Mucosa of gallbladder (tissue), 1 donor: Measurements from ENCODE around the gene LARP4. TPM values are rescaled to one million over a fixed set of nuclear protein-coding genes. Genes with fewer than 3 reads are reported as not detected.

Experiments used
- DNase-seq: peaks from one replicate; pipeline ENCODE4 v3.0.0-alpha.2; 2020; ENCODE audit warnings: low spot score
- total RNA-seq: library from RNA; stranded (reverse); gene quantifications from one replicate; pipeline ENCODE4 v1.2.1, GENCODE V29; 2021
- donor health status: DM: no; HTN: no; CAD: no.

The LARP4 gene
- total RNA-seq, 1 donor from 2014 or later = 43.0 TPM

GRCh38 chr12:50525422-50525821, 124.7 kb downstream of the LARP4 start:
- no peak for DNase-seq

GRCh38 chr12:50527359-50527726, 126.7 kb downstream of the LARP4 start:
- no peak for DNase-seq

DNA sequence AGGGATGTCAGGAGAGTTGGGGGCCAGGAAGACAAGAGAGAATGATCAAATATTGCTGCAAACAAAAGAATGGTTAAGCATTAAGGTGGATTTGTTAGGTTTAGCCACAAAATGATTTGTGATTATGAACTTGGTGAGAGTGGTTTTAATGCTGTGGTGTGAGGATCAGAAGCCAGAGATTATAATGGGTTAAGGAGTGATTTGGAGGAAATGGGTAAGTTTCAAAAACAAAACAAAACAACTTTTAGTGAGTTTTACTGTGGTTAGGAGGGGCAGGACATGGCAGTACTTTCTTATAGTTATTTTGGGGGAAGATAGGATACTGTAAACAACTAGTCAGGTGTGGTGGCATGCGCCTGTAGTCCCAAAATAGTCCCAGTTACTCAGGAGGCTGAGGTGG, 128.1 kb downstream of the LARP4 start:
- no peak for DNase-seq

DNA sequence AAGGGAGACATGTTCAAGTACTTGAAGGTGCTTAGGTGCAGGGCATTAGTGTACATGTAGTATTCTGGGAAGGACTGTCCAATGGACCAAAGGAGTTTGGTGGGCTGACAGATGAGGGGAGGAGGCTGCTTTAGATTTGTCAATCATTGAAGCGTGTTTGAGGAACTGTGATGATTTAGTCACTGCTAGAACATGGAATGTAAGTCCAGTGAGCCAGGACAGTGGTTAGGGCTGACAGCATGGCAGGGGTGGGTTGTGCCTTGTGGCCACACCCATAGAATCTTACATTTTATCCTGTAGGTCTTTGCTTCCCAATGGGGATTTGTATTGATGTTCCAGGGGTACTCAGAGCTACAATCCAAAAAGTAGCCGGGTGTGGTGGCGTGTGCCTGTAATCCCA, 128.7 kb downstream of the LARP4 start:
- DNase-seq = no peak

Other genes starting within 250 kb of the LARP4 start
- 37.9 TPM for gene CERS5, start 233.5 kb upstream of the LARP4 start, total RNA-seq
- 117 TPM for gene LIMA1, start 117.4 kb upstream of the LARP4 start, total RNA-seq
- gene FAM186A, start 4.3 kb upstream of the LARP4 start, total RNA-seq = not detected
- gene DIP2B, start 104.1 kb downstream of the LARP4 start, total RNA-seq = 23.1 TPM